ENCODE data around the gene MALAT1.

MALAT1 gene

DNA sequence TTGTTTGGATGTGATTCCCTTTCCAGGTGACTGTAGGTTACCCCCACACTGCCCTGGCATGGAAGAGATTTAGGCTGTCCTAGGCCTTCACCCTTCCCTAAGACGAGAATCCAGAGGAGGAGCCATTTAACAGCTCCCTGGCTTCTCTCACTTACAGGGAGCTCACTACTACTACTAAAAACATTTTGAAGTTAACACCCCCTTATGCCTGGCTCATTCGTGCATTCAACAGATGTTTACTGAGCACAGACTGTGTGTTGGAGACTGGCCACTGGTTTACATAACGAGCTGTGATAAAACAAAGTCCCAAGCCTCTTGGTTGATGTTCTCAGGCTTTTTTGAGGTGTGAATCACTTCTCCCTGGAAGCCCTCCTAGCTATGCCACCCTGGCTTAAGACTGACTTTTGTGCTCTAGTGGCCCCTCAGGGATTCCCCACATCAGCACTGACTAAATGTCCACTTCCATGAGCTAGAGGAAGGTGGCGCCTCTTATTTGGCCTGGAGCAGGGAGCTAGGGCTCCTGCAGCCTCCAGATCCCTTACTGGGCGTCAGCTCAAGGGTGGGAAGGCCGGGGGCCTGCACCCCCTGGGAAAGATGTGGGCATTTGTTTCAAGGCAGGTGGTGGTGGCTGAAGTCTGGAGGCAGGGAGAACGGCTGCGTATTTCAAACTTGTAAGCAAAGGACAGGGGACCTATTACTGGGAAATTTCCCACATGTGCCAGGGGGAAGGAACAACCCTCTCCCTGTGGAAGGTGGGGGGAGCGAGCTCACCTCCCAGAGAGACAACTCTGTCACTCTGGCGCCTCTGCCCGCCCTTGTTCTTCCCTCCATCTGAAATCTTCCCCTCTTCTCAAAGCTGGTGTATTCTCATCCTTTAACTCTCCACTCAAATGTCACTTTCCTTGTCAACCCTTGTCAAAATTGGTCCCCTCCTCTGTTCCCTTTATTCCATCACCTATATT is 19.4 kb upstream of the MALAT1 start:
- H3K9me3 ChIP-seq (ENCODE audit: control insufficient read depth in 2 of 2, low read length in 2 of 2) = no peaks in the 10 kb centered on the region
- peak overlapping the region; percentile 39 to 57 for H3K4me3 ChIP-seq (ENCODE audit: low read length in 2 of 2)
- peak overlapping the region; percentile 69 to 99 for H3K9ac ChIP-seq (ENCODE audit: low read depth in 1 of 2, low read length in 2 of 2)
- H3K27me3 ChIP-seq (ENCODE audit: control insufficient read depth in 2 of 2, insufficient read depth in 2 of 2, low read length in 2 of 2) = no peaks in the 10 kb centered on the region
- peak overlapping the region; percentile 100 for H3K27ac ChIP-seq (ENCODE audit: low read depth in 2 of 2, low read length in 2 of 2)
- H3K36me3 ChIP-seq (ENCODE audit: control insufficient read depth in 2 of 2, insufficient read depth in 2 of 2, low read length in 2 of 2) = no peaks in the 10 kb centered on the region
- H3K4me1 ChIP-seq (ENCODE audit: control insufficient read depth in 2 of 2, insufficient read depth in 2 of 2, low read length in 2 of 2) = peaks cover 33 to 40% of the 10 kb centered on the region in 2 donors

DNA sequence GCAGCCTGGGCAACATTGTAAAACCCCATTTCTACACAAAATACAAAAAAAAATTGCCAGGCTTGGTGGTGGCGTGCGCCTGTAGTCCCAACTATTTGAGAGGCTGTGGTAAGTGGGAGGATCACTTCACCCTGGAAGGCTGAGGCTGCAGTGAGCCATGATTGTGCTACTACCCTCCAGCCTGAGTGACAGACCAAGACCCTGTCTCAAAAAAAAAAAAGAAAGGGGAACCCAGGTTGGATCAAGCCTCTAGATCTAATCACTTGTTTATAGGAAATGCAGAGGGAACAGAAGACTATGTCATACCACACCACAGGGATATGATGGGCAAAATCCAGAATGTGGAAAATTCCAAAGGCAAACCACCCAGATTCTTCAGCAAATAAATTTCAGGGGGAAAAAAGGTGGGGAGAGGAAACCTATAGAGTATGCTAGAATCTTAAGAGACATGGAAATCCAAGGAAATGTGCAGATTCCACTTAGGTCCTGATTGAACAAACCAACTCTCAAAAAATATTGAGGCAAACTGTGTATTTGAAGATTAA is 16.5 kb upstream of the MALAT1 start:
- Histone ChIP-seq H3K36me3 (ENCODE audit: control insufficient read depth in 2 of 2, insufficient read depth in 2 of 2, low read length in 2 of 2) (no peaks in the 10 kb centered on the region), H3K9ac (ENCODE audit: low read depth in 1 of 2, low read length in 2 of 2) (no peak overlapping the region), H3K4me1 (ENCODE audit: control insufficient read depth in 2 of 2, insufficient read depth in 2 of 2, low read length in 2 of 2) (peaks cover 30 to 40% of the 10 kb centered on the region in 2 donors), H3K4me3 (ENCODE audit: low read length in 2 of 2) (no peak overlapping the region), H3K27ac (ENCODE audit: low read depth in 2 of 2, low read length in 2 of 2) (no peak overlapping the region), H3K27me3 (ENCODE audit: control insufficient read depth in 2 of 2, insufficient read depth in 2 of 2, low read length in 2 of 2) (no peaks in the 10 kb centered on the region), H3K9me3 (ENCODE audit: control insufficient read depth in 2 of 2, low read length in 2 of 2) (no peaks in the 10 kb centered on the region)

DNA sequence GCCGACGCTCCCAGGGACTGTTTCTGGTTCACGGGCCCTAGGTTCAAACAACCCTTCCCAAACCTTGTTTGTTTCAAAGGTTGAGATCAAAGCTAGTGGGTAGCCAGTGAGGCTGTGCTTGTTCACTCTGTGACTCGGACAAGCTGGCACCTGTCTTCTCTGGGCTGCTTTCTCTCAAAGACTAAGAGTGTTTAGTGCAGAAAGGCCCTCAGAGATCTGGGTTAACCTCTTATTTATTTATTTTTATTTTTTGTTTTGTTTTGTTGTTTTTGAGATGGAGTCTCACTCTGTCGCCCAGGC is 13.0 kb upstream of the MALAT1 start:
- Histone ChIP-seq H3K9ac (ENCODE audit: low read depth in 1 of 2, low read length in 2 of 2) (peak overlapping the region in 1 of 2 donors; percentile 11), H3K27ac (ENCODE audit: low read depth in 2 of 2, low read length in 2 of 2) (peak overlapping the region; percentile 54 to 60), H3K4me1 (ENCODE audit: control insufficient read depth in 2 of 2, insufficient read depth in 2 of 2, low read length in 2 of 2) (peaks cover 39 to 47% of the 10 kb centered on the region in 2 donors), H3K4me3 (ENCODE audit: low read length in 2 of 2) (no peak overlapping the region), H3K27me3 (ENCODE audit: control insufficient read depth in 2 of 2, insufficient read depth in 2 of 2, low read length in 2 of 2) (no peaks in the 10 kb centered on the region), H3K9me3 (ENCODE audit: control insufficient read depth in 2 of 2, low read length in 2 of 2) (no peaks in the 10 kb centered on the region), H3K36me3 (ENCODE audit: control insufficient read depth in 2 of 2, insufficient read depth in 2 of 2, low read length in 2 of 2) (no peaks in the 10 kb centered on the region)

DNA sequence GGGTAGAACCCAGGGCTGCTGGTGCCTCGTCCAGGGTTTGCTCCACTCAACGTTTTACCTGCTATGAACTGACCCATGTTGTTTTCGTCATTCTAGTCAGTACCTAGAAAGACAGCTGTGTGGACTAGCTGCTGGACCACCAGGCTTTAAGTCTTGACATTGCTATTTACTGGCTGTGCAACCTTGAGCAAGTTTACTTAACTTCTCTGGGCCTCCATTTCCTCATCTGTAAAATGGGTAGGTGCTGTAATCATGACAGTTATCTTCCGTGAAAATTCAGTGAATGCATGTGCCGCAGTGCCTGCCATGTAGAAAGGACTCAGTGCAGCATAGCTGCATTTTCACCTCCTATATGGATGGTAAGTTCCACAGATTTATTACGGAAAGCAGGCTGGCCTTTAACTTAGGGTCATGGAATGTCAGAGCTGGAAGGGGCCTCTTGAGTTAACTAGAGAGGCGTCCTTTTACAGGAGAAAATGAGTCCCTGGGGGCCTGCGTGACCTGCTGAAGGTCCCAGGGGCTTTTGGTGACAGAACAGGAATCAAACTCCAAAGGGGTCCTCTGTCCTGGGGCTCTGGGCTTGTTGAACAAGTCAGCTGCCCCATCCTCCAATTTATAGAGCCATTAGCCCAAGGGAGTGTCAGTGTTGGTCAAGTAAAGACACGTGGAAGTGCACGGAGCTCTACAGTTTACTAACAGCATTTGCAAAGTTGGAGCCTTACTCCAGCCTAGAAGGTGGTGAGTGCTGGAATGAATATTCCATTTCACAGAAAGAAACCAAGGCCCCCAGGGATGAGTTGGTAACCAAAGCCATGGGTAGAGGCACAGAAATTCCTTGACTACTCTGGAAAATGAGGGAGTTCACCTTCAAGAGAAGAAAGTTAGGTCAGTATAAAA is 12.0 kb upstream of the MALAT1 start:
- Histone ChIP-seq H3K27ac (ENCODE audit: low read depth in 2 of 2, low read length in 2 of 2) (peak overlapping the region; percentile 65 to 77), H3K9ac (ENCODE audit: low read depth in 1 of 2, low read length in 2 of 2) (no peak overlapping the region), H3K27me3 (ENCODE audit: control insufficient read depth in 2 of 2, insufficient read depth in 2 of 2, low read length in 2 of 2) (no peaks in the 10 kb centered on the region), H3K9me3 (ENCODE audit: control insufficient read depth in 2 of 2, low read length in 2 of 2) (no peaks in the 10 kb centered on the region), H3K36me3 (ENCODE audit: control insufficient read depth in 2 of 2, insufficient read depth in 2 of 2, low read length in 2 of 2) (no peaks in the 10 kb centered on the region), H3K4me1 (ENCODE audit: control insufficient read depth in 2 of 2, insufficient read depth in 2 of 2, low read length in 2 of 2) (peaks cover 48 to 57% of the 10 kb centered on the region in 2 donors), H3K4me3 (ENCODE audit: low read length in 2 of 2) (no peak overlapping the region)

DNA sequence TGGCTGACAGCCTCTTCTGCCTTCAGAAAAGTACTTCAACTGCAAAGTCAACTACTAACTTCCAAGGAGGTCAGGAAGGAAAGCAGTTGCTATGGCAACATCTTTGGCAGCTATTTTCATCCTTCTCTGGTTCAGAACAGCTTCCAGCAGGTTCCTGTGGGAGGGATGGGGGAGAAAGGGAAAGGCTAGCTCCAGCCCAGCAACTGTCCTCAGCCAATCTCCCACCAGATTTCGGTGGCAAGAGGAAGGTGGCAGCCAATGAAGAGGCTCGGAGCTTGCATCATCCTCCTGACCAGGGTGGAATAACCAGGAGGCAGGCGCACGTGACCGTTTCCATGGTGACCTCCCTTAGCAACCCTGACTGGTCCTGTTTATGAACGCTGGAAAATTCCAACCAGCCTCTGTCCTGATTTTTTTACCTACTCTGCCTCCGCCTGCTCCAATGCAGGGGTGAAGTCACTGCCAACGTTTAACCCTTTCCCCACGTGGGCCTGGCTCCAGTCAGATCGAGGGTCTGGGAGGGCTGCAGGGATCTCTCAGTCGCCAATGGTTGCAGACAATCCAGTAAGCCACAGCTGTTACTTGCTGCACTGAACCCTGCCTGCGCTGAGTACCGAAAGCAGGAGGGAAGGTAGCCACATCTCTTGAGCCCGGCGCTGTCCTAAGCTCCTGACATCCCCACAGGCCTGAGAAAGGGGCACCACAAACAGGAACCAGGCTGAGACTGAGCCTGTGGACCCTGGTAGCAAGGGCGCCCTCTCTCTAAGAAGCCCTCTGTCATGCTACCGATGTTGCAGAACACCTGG is 11.2 kb upstream of the MALAT1 start:
- Histone ChIP-seq H3K9me3 (ENCODE audit: control insufficient read depth in 2 of 2, low read length in 2 of 2) (no peaks in the 10 kb centered on the region), H3K27me3 (ENCODE audit: control insufficient read depth in 2 of 2, insufficient read depth in 2 of 2, low read length in 2 of 2) (no peaks in the 10 kb centered on the region), H3K36me3 (ENCODE audit: control insufficient read depth in 2 of 2, insufficient read depth in 2 of 2, low read length in 2 of 2) (no peaks in the 10 kb centered on the region), H3K9ac (ENCODE audit: low read depth in 1 of 2, low read length in 2 of 2) (peak overlapping the region; percentile 68 to 77), H3K4me3 (ENCODE audit: low read length in 2 of 2) (peak overlapping the region; percentile 37 to 44), H3K4me1 (ENCODE audit: control insufficient read depth in 2 of 2, insufficient read depth in 2 of 2, low read length in 2 of 2) (peaks cover 57 to 65% of the 10 kb centered on the region in 2 donors), H3K27ac (ENCODE audit: low read depth in 2 of 2, low read length in 2 of 2) (peak overlapping the region; percentile 92 to 96)

DNA sequence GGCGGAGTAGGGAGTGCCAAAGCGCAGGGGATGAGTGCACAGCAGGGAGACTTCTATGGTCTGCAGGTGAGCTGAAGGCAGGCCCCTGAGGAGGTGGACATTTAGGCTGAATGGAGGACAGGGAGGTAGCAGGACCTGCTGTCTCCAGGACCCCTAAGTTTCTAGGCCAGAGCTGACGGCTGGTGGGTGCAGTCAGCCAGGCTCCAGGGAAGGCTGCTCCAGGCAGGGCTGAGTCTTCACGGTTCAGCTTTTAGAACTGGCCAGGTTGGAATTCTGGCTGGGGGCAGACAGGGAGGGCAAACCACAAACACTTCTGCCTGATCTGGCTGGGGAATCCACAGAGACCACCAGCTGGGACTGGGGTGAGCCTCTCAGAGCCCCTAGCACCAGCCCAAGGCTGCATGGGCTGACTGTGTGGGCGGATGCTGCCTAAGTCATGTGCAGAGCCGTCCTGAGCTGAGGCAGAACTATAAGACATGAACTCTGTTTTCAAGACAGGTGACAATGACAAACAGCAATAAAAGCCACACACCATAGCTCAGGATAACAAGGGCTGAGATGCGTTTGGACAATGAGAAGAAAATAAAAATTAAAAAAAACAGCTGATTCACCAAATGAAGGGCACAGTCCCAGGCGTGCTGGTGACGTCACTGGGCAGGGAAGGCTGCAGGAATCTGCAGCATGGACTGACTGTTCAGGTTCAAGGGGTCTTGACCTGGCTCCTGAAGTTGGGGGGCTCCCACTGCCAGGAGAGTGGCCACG is 10.4 kb upstream of the MALAT1 start:
- peak overlapping the region; percentile 68 to 77 for H3K9ac ChIP-seq (ENCODE audit: low read depth in 1 of 2, low read length in 2 of 2)
- peaks cover 65 to 73% of the 10 kb centered on the region in 2 donors for H3K4me1 ChIP-seq (ENCODE audit: control insufficient read depth in 2 of 2, insufficient read depth in 2 of 2, low read length in 2 of 2)
- no peaks in the 10 kb centered on the region for H3K9me3 ChIP-seq (ENCODE audit: control insufficient read depth in 2 of 2, low read length in 2 of 2)
- H3K36me3 ChIP-seq (ENCODE audit: control insufficient read depth in 2 of 2, insufficient read depth in 2 of 2, low read length in 2 of 2) = no peaks in the 10 kb centered on the region
- peak overlapping the region; percentile 37 to 44 for H3K4me3 ChIP-seq (ENCODE audit: low read length in 2 of 2)
- peak overlapping the region; percentile 92 to 96 for H3K27ac ChIP-seq (ENCODE audit: low read depth in 2 of 2, low read length in 2 of 2)
- H3K27me3 ChIP-seq (ENCODE audit: control insufficient read depth in 2 of 2, insufficient read depth in 2 of 2, low read length in 2 of 2) = no peaks in the 10 kb centered on the region

DNA sequence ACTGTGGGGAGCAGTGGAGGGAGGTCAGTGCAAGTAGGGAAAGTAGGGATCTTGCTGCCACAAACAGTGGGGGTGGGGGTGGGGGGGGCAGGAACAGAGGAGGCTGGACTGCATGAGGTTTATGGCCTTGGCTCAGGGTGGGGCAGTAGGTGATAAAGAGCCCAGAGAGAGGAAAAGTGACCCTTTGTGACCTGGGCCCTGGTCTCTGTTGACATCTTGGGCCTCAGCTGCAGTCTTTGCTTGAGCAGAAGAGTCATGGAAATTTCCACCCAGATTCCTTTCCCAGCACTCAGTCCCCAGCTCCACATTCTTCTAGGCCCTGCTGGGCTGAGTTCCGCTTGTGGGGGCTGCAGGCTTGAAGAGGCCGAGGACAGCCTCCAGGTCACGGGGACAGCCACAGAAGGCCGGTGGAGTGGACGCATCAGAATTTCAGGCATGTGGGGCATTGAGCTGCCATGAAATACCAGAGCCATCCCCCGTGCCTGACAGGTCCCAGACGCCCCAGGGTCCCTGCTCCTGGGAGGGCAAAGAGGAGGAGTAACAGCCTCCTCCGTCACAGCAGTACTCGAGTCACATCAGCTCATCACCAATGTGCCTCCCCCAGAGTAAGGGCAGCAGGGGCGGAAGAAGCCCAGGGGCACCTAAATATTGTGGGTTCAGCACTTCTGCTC is 9.7 kb upstream of the MALAT1 start:
- peak overlapping the region; percentile 92 to 96 for H3K27ac ChIP-seq (ENCODE audit: low read depth in 2 of 2, low read length in 2 of 2)
- H3K9ac ChIP-seq (ENCODE audit: low read depth in 1 of 2, low read length in 2 of 2) = peak overlapping the region; percentile 48 to 68
- peak overlapping the region in 1 of 2 donors; percentile 35 for H3K4me3 ChIP-seq (ENCODE audit: low read length in 2 of 2)
- peaks cover 66 to 80% of the 10 kb centered on the region in 2 donors for H3K4me1 ChIP-seq (ENCODE audit: control insufficient read depth in 2 of 2, insufficient read depth in 2 of 2, low read length in 2 of 2)
- no peaks in the 10 kb centered on the region for H3K36me3 ChIP-seq (ENCODE audit: control insufficient read depth in 2 of 2, insufficient read depth in 2 of 2, low read length in 2 of 2)
- no peaks in the 10 kb centered on the region for H3K27me3 ChIP-seq (ENCODE audit: control insufficient read depth in 2 of 2, insufficient read depth in 2 of 2, low read length in 2 of 2)
- H3K9me3 ChIP-seq (ENCODE audit: control insufficient read depth in 2 of 2, low read length in 2 of 2) = no peaks in the 10 kb centered on the region

DNA sequence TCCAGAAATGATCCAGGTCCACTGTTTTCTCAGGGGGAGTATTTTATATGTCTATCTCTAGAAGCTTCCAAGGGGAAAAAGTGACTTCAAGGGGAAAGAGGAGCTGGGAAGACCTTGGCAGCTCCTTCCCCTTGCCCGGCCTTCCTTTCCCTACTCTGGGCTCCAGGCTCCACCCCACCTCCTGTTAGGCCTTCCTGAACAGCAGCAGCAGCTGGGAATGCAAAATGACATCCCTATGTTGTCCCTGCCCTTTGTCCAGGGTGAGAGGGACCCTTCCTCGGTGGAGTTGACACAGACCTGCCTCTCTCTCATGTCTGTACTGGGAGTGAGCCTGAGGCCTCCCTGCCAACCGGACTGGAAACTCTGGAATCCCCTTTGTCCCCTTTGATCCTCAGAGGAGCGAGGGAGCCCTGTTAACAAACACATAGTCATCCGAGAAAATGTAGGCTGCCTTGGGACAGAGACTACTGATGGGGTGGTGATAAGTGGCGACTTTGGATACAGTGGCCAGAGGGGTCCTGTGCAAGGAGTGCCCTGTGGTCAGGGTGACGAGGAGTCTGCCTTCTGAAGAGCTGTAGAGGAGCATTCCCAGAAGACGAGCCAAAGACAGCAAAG is 9.0 kb upstream of the MALAT1 start:
- H3K4me1 ChIP-seq (ENCODE audit: control insufficient read depth in 2 of 2, insufficient read depth in 2 of 2, low read length in 2 of 2) = peaks cover 70 to 86% of the 10 kb centered on the region in 2 donors
- H3K4me3 ChIP-seq (ENCODE audit: low read length in 2 of 2) = peak overlapping the region; percentile 17 to 35
- H3K36me3 ChIP-seq (ENCODE audit: control insufficient read depth in 2 of 2, insufficient read depth in 2 of 2, low read length in 2 of 2) = no peaks in the 10 kb centered on the region
- no peaks in the 10 kb centered on the region for H3K27me3 ChIP-seq (ENCODE audit: control insufficient read depth in 2 of 2, insufficient read depth in 2 of 2, low read length in 2 of 2)
- peak overlapping the region; percentile 48 to 68 for H3K9ac ChIP-seq (ENCODE audit: low read depth in 1 of 2, low read length in 2 of 2)
- H3K9me3 ChIP-seq (ENCODE audit: control insufficient read depth in 2 of 2, low read length in 2 of 2) = no peaks in the 10 kb centered on the region
- H3K27ac ChIP-seq (ENCODE audit: low read depth in 2 of 2, low read length in 2 of 2) = peak overlapping the region; percentile 92 to 96
